HepG2 (cell line): ENCODE measurements around the gene ALKBH4.

Experiments
- CHD2 ChIP-seq: IDR thresholded peaks from 2 replicates; pipeline ENCODE4 v1.6.1; 2011; ENCODE audit warnings: low read depth, low read length, improper control_type of control experiment
- FOXA1 ChIP-seq, 2 experiments: fragments of 450-650 bp in 1 of 2; sonication (generic) in 1 of 2; formaldehyde crosslinking in 1 of 2; IDR thresholded peaks; 2 replicates each; pipeline versions ENCODE4 v1.4.0 to v1.6.1; 2016 to 2020; ENCODE audit warnings: missing genetic modification reagents in 1 of 2
- FOXA3 ChIP-seq: IDR thresholded peaks from 2 replicates; pipeline ENCODE4 v1.6.1; 2016; ENCODE audit warnings: missing genetic modification reagents, missing compliant biosample characterization
- FOXP1 ChIP-seq, 2 experiments: fragments of 450-650 bp in 1 of 2; IDR thresholded peaks; 2 replicates each; pipeline ENCODE4 v1.6.1; 2017 to 2018; ENCODE audit warnings: antibody characterized with exemption in 1 of 2
- KAT2B ChIP-seq: fragments of 150-350 bp; IDR thresholded peaks from 2 replicates; pipeline ENCODE4 v1.6.1; 2014; ENCODE audit warnings: low read depth, low read length, borderline replicate concordance
- NR1H2 ChIP-seq: sonication (generic); formaldehyde crosslinking; IDR thresholded peaks from 2 replicates; pipeline ENCODE4 v1.8.1; 2022; ENCODE audit warnings: low read depth, missing genetic modification reagents, borderline replicate concordance
- POLR2A ChIP-seq, 2 experiments: IDR thresholded peaks; 2 replicates each; pipeline ENCODE4 v1.6.1; 2011; ENCODE audit warnings: low read depth in 2 of 2, low read length in 2 of 2, mild to moderate bottlenecking in 1 of 2, moderate library complexity in 1 of 2; ENCODE audit not compliant: insufficient read depth in 1 of 2
- ZBTB42 ChIP-seq: sonication (generic); formaldehyde crosslinking; IDR thresholded peaks from 2 replicates; pipeline ENCODE4 v1.5.0; 2020; ENCODE audit warnings: mild to moderate bottlenecking, missing genetic modification reagents
- ZNF34 ChIP-seq: sonication (generic); formaldehyde crosslinking; IDR thresholded peaks from 2 replicates; pipeline ENCODE4 v1.4.0; 2020; ENCODE audit warnings: mild to moderate bottlenecking, missing genetic modification reagents, borderline replicate concordance
- TF ChIP-seq, protein P1 (sequence below): sonication (generic); formaldehyde crosslinking; IDR thresholded peaks from 2 replicates; pipeline ENCODE4 v1.5.0; 2020; ENCODE audit warnings: mild to moderate bottlenecking, missing genetic modification reagents, moderate library complexity
- TF ChIP-seq, protein P2 (sequence below): sonication (generic); formaldehyde crosslinking; IDR thresholded peaks from 2 replicates; pipeline ENCODE4 v1.4.0; 2020; ENCODE audit warnings: missing genetic modification reagents

DNA sequence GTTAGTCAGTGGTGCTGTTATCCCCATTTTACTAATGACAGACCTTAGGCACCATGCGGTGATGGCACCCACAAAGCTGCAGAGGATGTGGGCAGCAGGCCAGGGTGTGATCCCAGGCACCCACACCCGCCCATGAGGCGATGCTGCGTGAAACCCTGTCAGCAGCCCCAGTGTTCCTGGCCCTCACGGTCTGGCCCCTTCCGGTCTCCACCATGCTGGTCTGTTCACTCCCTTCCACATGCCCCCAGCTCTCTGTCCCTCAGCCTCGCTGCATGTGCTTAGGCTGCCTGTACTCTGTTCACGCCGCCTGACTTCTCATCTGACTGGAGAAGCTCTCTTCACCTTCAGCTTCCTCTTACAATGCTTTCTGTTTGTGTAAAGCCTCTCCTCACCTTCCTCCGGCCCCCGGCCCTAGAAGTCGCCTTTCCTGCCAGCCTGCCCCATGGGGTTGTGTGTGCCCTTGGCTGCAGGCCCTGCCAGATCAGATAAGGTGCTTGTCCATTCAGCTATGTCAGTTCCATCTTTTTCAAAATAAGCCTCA, 48.9 kb downstream of the ALKBH4 start:
- TF ChIP-seq, protein P1, sequence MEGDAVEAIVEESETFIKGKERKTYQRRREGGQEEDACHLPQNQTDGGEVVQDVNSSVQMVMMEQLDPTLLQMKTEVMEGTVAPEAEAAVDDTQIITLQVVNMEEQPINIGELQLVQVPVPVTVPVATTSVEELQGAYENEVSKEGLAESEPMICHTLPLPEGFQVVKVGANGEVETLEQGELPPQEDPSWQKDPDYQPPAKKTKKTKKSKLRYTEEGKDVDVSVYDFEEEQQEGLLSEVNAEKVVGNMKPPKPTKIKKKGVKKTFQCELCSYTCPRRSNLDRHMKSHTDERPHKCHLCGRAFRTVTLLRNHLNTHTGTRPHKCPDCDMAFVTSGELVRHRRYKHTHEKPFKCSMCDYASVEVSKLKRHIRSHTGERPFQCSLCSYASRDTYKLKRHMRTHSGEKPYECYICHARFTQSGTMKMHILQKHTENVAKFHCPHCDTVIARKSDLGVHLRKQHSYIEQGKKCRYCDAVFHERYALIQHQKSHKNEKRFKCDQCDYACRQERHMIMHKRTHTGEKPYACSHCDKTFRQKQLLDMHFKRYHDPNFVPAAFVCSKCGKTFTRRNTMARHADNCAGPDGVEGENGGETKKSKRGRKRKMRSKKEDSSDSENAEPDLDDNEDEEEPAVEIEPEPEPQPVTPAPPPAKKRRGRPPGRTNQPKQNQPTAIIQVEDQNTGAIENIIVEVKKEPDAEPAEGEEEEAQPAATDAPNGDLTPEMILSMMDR (CRISPR knock-in tag): no peak
- TF ChIP-seq ZNF34: no peak
- no peak for TF ChIP-seq POLR2A (IDR thresholded peaks at IDR 0.05; ENCODE audit: insufficient read depth in 1 of 2, low read depth in 2 of 2, low read length in 2 of 2)
- no peak for TF ChIP-seq FOXA3
- no peak for TF ChIP-seq FOXP1 (IDR thresholded peaks at IDR 0.05)
- TF ChIP-seq FOXP1 (CRISPR knock-in tag; IDR thresholded peaks at IDR 0.05): no peak
- no peak for TF ChIP-seq ZBTB42 (CRISPR knock-in tag)
- TF ChIP-seq FOXA1 (IDR thresholded peaks at IDR 0.05): no peak
- no peak for TF ChIP-seq FOXA1 (CRISPR knock-in tag; IDR thresholded peaks at IDR 0.05)
- TF ChIP-seq CHD2: no peak
- TF ChIP-seq, protein P2, sequence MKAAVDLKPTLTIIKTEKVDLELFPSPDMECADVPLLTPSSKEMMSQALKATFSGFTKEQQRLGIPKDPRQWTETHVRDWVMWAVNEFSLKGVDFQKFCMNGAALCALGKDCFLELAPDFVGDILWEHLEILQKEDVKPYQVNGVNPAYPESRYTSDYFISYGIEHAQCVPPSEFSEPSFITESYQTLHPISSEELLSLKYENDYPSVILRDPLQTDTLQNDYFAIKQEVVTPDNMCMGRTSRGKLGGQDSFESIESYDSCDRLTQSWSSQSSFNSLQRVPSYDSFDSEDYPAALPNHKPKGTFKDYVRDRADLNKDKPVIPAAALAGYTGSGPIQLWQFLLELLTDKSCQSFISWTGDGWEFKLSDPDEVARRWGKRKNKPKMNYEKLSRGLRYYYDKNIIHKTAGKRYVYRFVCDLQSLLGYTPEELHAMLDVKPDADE (CRISPR knock-in tag): no peak
- TF ChIP-seq NR1H2 (CRISPR knock-in tag): no peak
- TF ChIP-seq KAT2B: no peak
